HepG2 (cell line): ENCODE results near the gene SLC16A1. TPM values are rescaled to one million over a fixed set of nuclear protein-coding genes. Genes with fewer than 3 reads are reported as not detected.

Experiments used
- ATF5 ChIP-seq: sonication (generic); formaldehyde crosslinking; IDR thresholded peaks from 2 replicates; pipeline ENCODE4 v1.4.0; 2020; ENCODE audit warnings: mild to moderate bottlenecking, low read depth, missing genetic modification reagents
- GMEB1 ChIP-seq: sonication (generic); formaldehyde crosslinking; IDR thresholded peaks from 2 replicates; pipeline ENCODE4 v1.5.1; 2020; ENCODE audit warnings: missing genetic modification reagents, mild to moderate bottlenecking, borderline replicate concordance
- HNF1B ChIP-seq: sonication (generic); formaldehyde crosslinking; IDR thresholded peaks from 2 replicates; pipeline ENCODE4 v1.5.1; 2020; ENCODE audit warnings: mild to moderate bottlenecking, moderate library complexity, missing genetic modification reagents
- IRF9 ChIP-seq: sonication (generic); formaldehyde crosslinking; IDR thresholded peaks from 2 replicates; pipeline ENCODE4 v1.8.0; 2022; ENCODE audit warnings: missing genetic modification reagents, mild to moderate bottlenecking, borderline replicate concordance
- KLF11 ChIP-seq: IDR thresholded peaks from 2 replicates; pipeline ENCODE4 v1.6.1; 2016; ENCODE audit warnings: missing compliant biosample characterization
- MXD1 ChIP-seq: sonication (generic); formaldehyde crosslinking; IDR thresholded peaks from 2 replicates; pipeline ENCODE4 v1.4.0; 2020; ENCODE audit warnings: mild to moderate bottlenecking, missing genetic modification reagents
- MYPOP ChIP-seq: sonication (generic); formaldehyde crosslinking; IDR thresholded peaks from 2 replicates; pipeline ENCODE4 v1.8.1; 2023; ENCODE audit warnings: mild to moderate bottlenecking, moderate library complexity, missing genetic modification reagents
- RFX1 ChIP-seq: fragments of 450-650 bp; IDR thresholded peaks from 2 replicates; pipeline ENCODE4 v1.6.1; 2017
- SP140L ChIP-seq: sonication (generic); formaldehyde crosslinking; IDR thresholded peaks from 2 replicates; pipeline ENCODE4 v1.4.0; 2020; ENCODE audit warnings: missing genetic modification reagents, borderline replicate concordance
- SRSF4 ChIP-seq: fragments of 200-400 bp; formaldehyde crosslinking; IDR thresholded peaks from one replicate; pipeline ENCODE4 v1.6.1; 2018; ENCODE audit warnings: mild to moderate bottlenecking, low read depth, low read length, moderate library complexity; ENCODE audit not compliant: poor library complexity, severe bottlenecking
- ZBTB25 ChIP-seq: IDR thresholded peaks from 2 replicates; pipeline ENCODE4 v1.6.1; 2018; ENCODE audit warnings: missing genetic modification reagents
- ZMAT5 ChIP-seq: sonication (generic); formaldehyde crosslinking; IDR thresholded peaks from 2 replicates; pipeline ENCODE4 v1.5.0; 2020; ENCODE audit warnings: mild to moderate bottlenecking, low read depth, missing genetic modification reagents, borderline replicate concordance
- ZNF441 ChIP-seq: sonication (generic); formaldehyde crosslinking; IDR thresholded peaks from 2 replicates; pipeline ENCODE4 v1.7.0; 2021; ENCODE audit warnings: missing genetic modification reagents, borderline replicate concordance
- ZNF605 ChIP-seq: sonication (generic); formaldehyde crosslinking; IDR thresholded peaks from 2 replicates; pipeline ENCODE4 v1.8.0; 2022; ENCODE audit warnings: mild to moderate bottlenecking, missing genetic modification reagents
- ZNF687 ChIP-seq: sonication (generic); formaldehyde crosslinking; IDR thresholded peaks from 2 replicates; pipeline ENCODE4 v1.5.1; 2020; ENCODE audit warnings: mild to moderate bottlenecking, missing genetic modification reagents, moderate library complexity
- polyA plus RNA-seq, 8 experiments: library from polyadenylated mRNA; depleted of rRNA in 3 of 8; stranded (reverse) in 7 of 8; unstranded in 1 of 8; fragments of >200 nt; fragmentation: Illumina TruSeq in 4 of 8; extraction: Trizol in 4 of 8; gene quantifications; 2 replicates each; pipeline versions ENCODE4 v1.2.1 to v1.2.3, GENCODE V29; 2011 to 2016; ENCODE audit warnings: low read depth in 4 of 8, missing spikeins in 1 of 8, mixed read lengths in 1 of 8; ENCODE audit not compliant: insufficient read depth in 1 of 8
- total RNA-seq, 5 experiments: library from RNA; depleted of rRNA; stranded (reverse); fragments of >200 nt; fragmentation: Illumina TruSeq; extraction: Trizol; gene quantifications; 2 replicates each; pipeline ENCODE4 v1.2.3, GENCODE V29; 2016; ENCODE audit warnings: low read depth in 1 of 5

The SLC16A1 gene
- total and polyA plus RNA-seq, 2 of the 13 experiments (the other 11 are each of a cell fraction or from before 2014, with no cell fraction given): 106 to 142 TPM

- no peak for TF ChIP-seq ZBTB25 (CRISPR knock-in tag)
- peak; percentile 44 for TF ChIP-seq ZNF687 (CRISPR knock-in tag)
- TF ChIP-seq ATF5 (CRISPR knock-in tag): no peak
- no peak; the same call in 1 of the 2 replicates for TF ChIP-seq MXD1 (CRISPR knock-in tag)
- TF ChIP-seq HNF1B (CRISPR knock-in tag): no peak
- TF ChIP-seq IRF9: no peak
- TF ChIP-seq SRSF4: no peak
- 0 out of 2 replicates have a peak, but pooled peaks have one; percentile 3 for TF ChIP-seq GMEB1 (CRISPR knock-in tag)
- TF ChIP-seq ZNF441 (CRISPR knock-in tag): 0 out of 2 replicates have a peak, but pooled peaks have one; percentile 23
- no peak; the same call in 1 of the 2 replicates for TF ChIP-seq MYPOP (CRISPR knock-in tag)
- no peak for TF ChIP-seq ZMAT5 (CRISPR knock-in tag)
- TF ChIP-seq KLF11 (CRISPR knock-in tag): no peak
- TF ChIP-seq SP140L (CRISPR knock-in tag): no peak
- no peak for TF ChIP-seq RFX1
- no peak for TF ChIP-seq ZNF605 (CRISPR knock-in tag)
These were observed 642 bp upstream of the SLC16A1 start (continued) for GRCh38 chr1:112956544-112957132.
